Progenitor cell of endocrine pancreas (in vitro differentiated cells): ENCODE results near the gene ILF3. TPM values are rescaled to one million over a fixed set of nuclear protein-coding genes. Genes with fewer than 3 reads are reported as not detected.
A peak's percentile ranks its signal among the peaks of the same experiment; 100 is the strongest.
"Not testable (repeated sequence)": the region's sequence is repeated elsewhere in the genome, so short reads cannot be mapped to it uniquely, and the experiment has no call there.

Experiments
- DNase-seq: peaks from one replicate; pipeline ENCODE4 v3.0.0; 2021; ENCODE audit warnings: low spot score; ENCODE audit not compliant: unreplicated experiment
- H3K27ac Mint-ChIP-seq: 2 replicates; pipeline ENCODE4 v1.8.0; 2021; ENCODE audit warnings: mild to moderate bottlenecking, moderate library complexity, mixed read lengths
- H3K27me3 Mint-ChIP-seq: 2 replicates; pipeline ENCODE4 v1.8.0; 2021; ENCODE audit warnings: mixed read lengths
- H3K36me3 Mint-ChIP-seq: 2 replicates; pipeline ENCODE4 v1.8.0; 2022; ENCODE audit warnings: mixed read lengths; ENCODE audit not compliant: insufficient read depth
- H3K4me1 Mint-ChIP-seq: 2 replicates; pipeline ENCODE4 v1.8.0; 2021; ENCODE audit warnings: low read depth, mixed read lengths
- H3K4me3 Mint-ChIP-seq: 2 replicates; pipeline ENCODE4 v1.8.0; 2021; ENCODE audit warnings: low read depth, mild to moderate bottlenecking, moderate library complexity, mixed read lengths
- H3K9me3 Mint-ChIP-seq: 2 replicates; pipeline ENCODE4 v1.8.0; 2021; ENCODE audit warnings: low read depth, mixed read lengths
- CTCF ChIP-seq: fragments of 200-600 bp; sonication (generic); IDR thresholded peaks from one replicate; pipeline ENCODE4 v1.5.0; 2021; ENCODE audit warnings: antibody characterized with exemption, mild to moderate bottlenecking; ENCODE audit not compliant: unreplicated experiment
- total RNA-seq: library from RNA; stranded (reverse); gene quantifications from 2 replicates; pipeline ENCODE4 v1.2.1, GENCODE V29; 2021

ILF3 gene
- total RNA-seq, 1 donor from 2014 or later: 761 TPM

- H3K4me1 Mint-ChIP-seq: peaks cover 4% of the 10 kb centered on the region
- H3K4me3 Mint-ChIP-seq: no peak overlapping the region
- no peaks in the 10 kb centered on the region for H3K9me3 Mint-ChIP-seq
- no peaks in the 10 kb centered on the region for H3K27me3 Mint-ChIP-seq
- peak overlapping the region; percentile 22 for H3K27ac Mint-ChIP-seq
- no peak for DNase-seq
- TF ChIP-seq CTCF: no peak
- peaks cover 29% of the 10 kb centered on the region for H3K36me3 Mint-ChIP-seq
Measured at GRCh38 chr19:10670182-10670581, 16.0 kb downstream of the ILF3 start.

GRCh38 chr19:10670876-10671804 lies 17.0 kb downstream of the ILF3 start:
- Mint-ChIP-seq H3K27me3 (no peaks in the 10 kb centered on the region), H3K9me3 (no peaks in the 10 kb centered on the region), H3K4me3 (no peak overlapping the region), H3K36me3 (peaks cover 32% of the 10 kb centered on the region), H3K27ac (peak overlapping the region; percentile 73), H3K4me1 (peaks cover 4% of the 10 kb centered on the region)
- DNase-seq: no peak
- no peak for TF ChIP-seq CTCF

GRCh38 chr19:10671922-10672321 lies 17.8 kb downstream of the ILF3 start:
- not testable (repeated sequence) for H3K4me1 Mint-ChIP-seq, DNase-seq, H3K9me3 Mint-ChIP-seq, H3K27ac Mint-ChIP-seq, H3K27me3 Mint-ChIP-seq, H3K4me3 Mint-ChIP-seq
- H3K36me3 Mint-ChIP-seq: peaks cover 31% of the 10 kb centered on the region

GRCh38 chr19:10675214-10675613 lies 21.1 kb downstream of the ILF3 start:
- H3K4me3 Mint-ChIP-seq, DNase-seq, H3K4me1 Mint-ChIP-seq, H3K9me3 Mint-ChIP-seq, H3K27me3 Mint-ChIP-seq: not testable (repeated sequence)
- Mint-ChIP-seq H3K36me3 (peaks cover 32% of the 10 kb centered on the region), H3K27ac (peak overlapping the region; percentile 77)

- Mint-ChIP-seq H3K27ac (no peak overlapping the region), H3K9me3 (no peaks in the 10 kb centered on the region), H3K36me3 (peaks cover 29% of the 10 kb centered on the region), H3K4me3 (no peak overlapping the region), H3K4me1 (no peaks in the 10 kb centered on the region), H3K27me3 (no peaks in the 10 kb centered on the region)
- TF ChIP-seq CTCF: no peak
- no peak for DNase-seq
Measured at GRCh38 chr19:10677751-10678150, 23.6 kb downstream of the ILF3 start.

- DNase-seq: no peak
- TF ChIP-seq CTCF: no peak
- Mint-ChIP-seq H3K9me3 (no peaks in the 10 kb centered on the region), H3K27me3 (no peaks in the 10 kb centered on the region), H3K36me3 (peaks cover 23% of the 10 kb centered on the region), H3K4me3 (no peak overlapping the region), H3K4me1 (no peaks in the 10 kb centered on the region), H3K27ac (no peak overlapping the region)
Measured at GRCh38 chr19:10678813-10679212, 24.7 kb downstream of the ILF3 start.
